ENCODE measurements around the gene CEBPE. TPM values are rescaled to one million over a fixed set of nuclear protein-coding genes. Genes with fewer than 3 reads are reported as not detected.

CEBPE gene
- total RNA-seq, 1 experiment from 2014 or later: not detected

- intact Hi-C loops (cut with micrococcal nuclease; ENCODE audit: unreplicated experiment): loop anchor here (10.0 kb wide), 1 partner anchor 143 kb away; no protein-coding TSS in a partner anchor
- TF ChIP-seq CTCF (conservative IDR thresholded peaks at IDR 0.05): no peak
- no peak for TF ChIP-seq EZH2 (IDR thresholded peaks at IDR 0.05; ENCODE audit: low read depth)
- no peak overlapping the region for H3K4me3 ChIP-seq
- no peaks in the 10 kb centered on the region for H3K9me3 ChIP-seq (ENCODE audit: insufficient read depth, low read depth)
- H3K27me3 ChIP-seq (ENCODE audit: insufficient read depth, low read depth): no peaks in the 10 kb centered on the region
- no peaks in the 10 kb centered on the region for H4K20me1 ChIP-seq (ENCODE audit: insufficient read depth)
- no peaks in the 10 kb centered on the region for H3K4me1 ChIP-seq (replicated peaks; ENCODE audit: insufficient read depth)
- no TSS peak for BruUV-seq (replicated peaks)
- no peaks in the 10 kb centered on the region for H3F3A ChIP-seq (ENCODE audit: insufficient read depth, low read depth)
- no peak overlapping the region for H2AFZ ChIP-seq
- H3K27ac ChIP-seq: no peak overlapping the region
- DNase-seq: no peak
- no peak overlapping the region for H3K4me2 ChIP-seq
- ChIA-PET CTCF (interaction anchor here (1.9 kb wide), 2 partner anchors 60 to 63 kb away, joined by 9 to 13 read pairs; no protein-coding TSS in a partner anchor), POLR2A (ENCODE audit: unreplicated experiment) (no interaction called here)
- H3K79me2 ChIP-seq (ENCODE audit: low read depth): no peaks in the 10 kb centered on the region
- no peaks in the 10 kb centered on the region for H3K9me2 ChIP-seq (ENCODE audit: insufficient read depth)
- no peaks in the 10 kb centered on the region for H3K36me3 ChIP-seq (ENCODE audit: low read depth)
Measured at GRCh38 chr14:23122086-23122485, 3.0 kb upstream of the CEBPE start.

DNA sequence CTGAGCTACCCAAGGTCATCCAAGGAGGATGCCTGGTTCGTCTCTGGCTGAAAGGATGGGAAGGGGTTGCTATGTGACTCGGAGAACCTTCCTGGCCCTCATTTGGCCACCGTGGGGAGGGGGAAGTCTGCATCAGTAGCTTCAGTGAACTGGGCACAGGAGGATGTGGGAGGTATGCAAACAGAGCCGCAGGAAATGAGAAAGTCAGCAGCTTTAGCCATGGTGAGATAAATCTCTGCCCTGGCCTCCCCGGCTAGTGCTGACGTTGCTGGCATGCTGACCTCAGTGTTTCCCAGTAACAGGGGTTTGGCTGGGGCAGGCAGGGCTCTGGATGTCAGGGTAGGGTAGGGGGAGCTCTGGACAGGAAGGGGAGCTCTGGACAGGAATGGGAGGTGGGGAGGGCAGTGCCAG lies 2.3 kb upstream of the CEBPE start:
- Histone ChIP-seq H3K27ac (no peak overlapping the region), H3K4me2 (no peak overlapping the region)
- BruUV-seq (replicated peaks): no TSS peak

GRCh38 chr14:23120541-23121251 lies 1.6 kb upstream of the CEBPE start:
- intact Hi-C loops (cut with micrococcal nuclease; ENCODE audit: unreplicated experiment): loop anchor here (1.0 to 10.0 kb wide), 4 partner anchors 67 to 260 kb away; no protein-coding TSS in a partner anchor
- Histone ChIP-seq H4K20me1 (ENCODE audit: insufficient read depth) (no peaks in the 10 kb centered on the region), H3K9me2 (ENCODE audit: insufficient read depth) (no peaks in the 10 kb centered on the region), H3K27me3 (ENCODE audit: insufficient read depth, low read depth) (no peaks in the 10 kb centered on the region), H3F3A (ENCODE audit: insufficient read depth, low read depth) (peaks cover 6% of the 10 kb centered on the region; the same call in 1 of the 2 replicates), H3K79me2 (ENCODE audit: low read depth) (no peaks in the 10 kb centered on the region), H3K36me3 (ENCODE audit: low read depth) (no peaks in the 10 kb centered on the region), H3K4me3 (no peak overlapping the region), H3K9me3 (ENCODE audit: insufficient read depth, low read depth) (no peaks in the 10 kb centered on the region), H3K4me1 (replicated peaks; ENCODE audit: insufficient read depth) (peaks cover 7% of the 10 kb centered on the region), H3K4me2 (no peak overlapping the region), H3K27ac (no peak overlapping the region), H2AFZ (no peak overlapping the region)
- ChIA-PET CTCF (interaction anchor here (0.6 to 1.9 kb wide), 12 partner anchors 26 to 437 kb away, joined by 3 to 15 read pairs (median 4); partner anchors contain the start of genes ACIN1, BCL2L2 and C14orf119), POLR2A (ENCODE audit: unreplicated experiment) (interaction anchor here (0.5 to 0.7 kb wide), 3 partner anchors 26 to 1026 kb away, joined by 3 to 7 read pairs (median 3); partner anchors contain the start of genes ACIN1 and C14orf119)
- TF ChIP-seq CTCF (conservative IDR thresholded peaks at IDR 0.05): peak; percentile 95
- no peak for TF ChIP-seq EZH2 (IDR thresholded peaks at IDR 0.05; ENCODE audit: low read depth)
- no TSS peak for BruUV-seq (replicated peaks)
- peak; percentile 57 to 78 for DNase-seq

More for the DNA sequence above, 2.3 kb upstream of the CEBPE start:
- DNase-seq: no peak
- no peaks in the 10 kb centered on the region for H3K27me3 ChIP-seq (ENCODE audit: insufficient read depth, low read depth)
- H3K4me3 ChIP-seq: no peak overlapping the region
- no peaks in the 10 kb centered on the region for H3K79me2 ChIP-seq (ENCODE audit: low read depth)
- H3K9me2 ChIP-seq (ENCODE audit: insufficient read depth): no peaks in the 10 kb centered on the region
- ChIA-PET POLR2A (ENCODE audit: unreplicated experiment) (no interaction called here), CTCF (interaction anchor here (1.0 to 1.9 kb wide), 3 partner anchors 52 to 64 kb away, joined by 4 to 13 read pairs (median 9); no protein-coding TSS in a partner anchor)
- TF ChIP-seq EZH2 (IDR thresholded peaks at IDR 0.05; ENCODE audit: low read depth) (no peak), CTCF (conservative IDR thresholded peaks at IDR 0.05) (no peak)
- no peak overlapping the region for H2AFZ ChIP-seq
- no peaks in the 10 kb centered on the region; the same call in 1 of the 2 replicates for H3F3A ChIP-seq (ENCODE audit: insufficient read depth, low read depth)
- H4K20me1 ChIP-seq (ENCODE audit: insufficient read depth): no peaks in the 10 kb centered on the region
- intact Hi-C loops (cut with micrococcal nuclease; ENCODE audit: unreplicated experiment): loop anchor here (2.0 to 10.0 kb wide), 2 partner anchors 143 to 259 kb away; no protein-coding TSS in a partner anchor
- no peaks in the 10 kb centered on the region for H3K36me3 ChIP-seq (ENCODE audit: low read depth)
- no peaks in the 10 kb centered on the region for H3K9me3 ChIP-seq (ENCODE audit: insufficient read depth, low read depth)
- 0 out of 2 replicates have a peak, but pooled peaks cover under 1% of the 10 kb centered on the region for H3K4me1 ChIP-seq (replicated peaks; ENCODE audit: insufficient read depth)
